Retina (tissue), 1 donor: ENCODE results near the gene GK.
"Not testable (repeated sequence)": the region's sequence is repeated elsewhere in the genome, so short reads cannot be mapped to it uniquely, and the experiment has no call there.

Experiments
- DNase-seq: peaks from one replicate; pipeline ENCODE4 v3.0.0-alpha.2; 2016

GK gene

DNA sequence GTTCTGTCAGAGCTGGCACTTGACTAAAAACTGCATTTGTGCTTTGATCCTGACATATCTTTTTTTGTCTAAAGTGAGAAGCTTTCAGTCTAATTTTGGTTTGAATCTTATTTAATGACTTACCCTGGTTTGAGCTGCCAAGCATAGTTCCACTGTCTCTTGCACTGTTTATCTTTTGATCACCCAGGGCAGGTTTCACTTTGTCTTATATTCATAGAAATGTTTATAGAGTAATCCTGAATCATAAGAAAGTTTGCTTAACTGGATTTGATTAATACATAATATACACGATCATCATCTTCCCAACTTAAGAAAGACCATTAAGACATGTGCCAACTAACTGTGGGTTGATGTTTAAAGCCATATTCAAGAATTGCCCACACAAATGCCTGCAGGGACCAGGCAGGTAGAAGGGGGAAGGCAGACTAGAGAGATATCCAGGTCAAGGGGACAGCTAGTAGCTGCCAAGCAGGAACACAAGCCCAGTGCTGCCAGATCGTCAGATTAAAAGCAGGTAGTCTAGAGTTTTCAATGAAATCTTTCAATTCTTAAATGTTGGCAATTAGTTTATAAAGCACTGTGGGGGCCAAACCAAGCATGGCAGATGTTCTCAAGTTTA, 1.9 kb downstream of the GK start:
- no peak for DNase-seq

DNA sequence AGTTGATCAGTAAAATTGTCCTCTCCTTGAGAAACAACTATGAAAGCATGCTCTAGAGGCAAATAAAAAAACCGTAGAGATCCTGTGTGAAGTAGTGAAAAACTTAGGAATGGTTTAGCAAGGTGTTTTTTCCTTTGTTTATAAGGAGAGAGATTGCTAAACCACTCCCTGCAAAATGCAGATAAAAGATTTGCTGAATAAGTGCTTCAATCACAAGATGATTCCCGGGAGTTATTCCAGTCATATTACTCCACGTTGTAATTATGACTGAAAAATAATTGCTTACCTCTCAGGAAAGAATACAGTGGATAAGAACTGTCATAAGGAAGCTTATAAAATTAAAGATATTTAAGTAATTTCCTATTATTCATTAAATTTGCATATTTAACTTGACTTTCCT, 2.8 kb downstream of the GK start:
- DNase-seq, result no peak

DNA sequence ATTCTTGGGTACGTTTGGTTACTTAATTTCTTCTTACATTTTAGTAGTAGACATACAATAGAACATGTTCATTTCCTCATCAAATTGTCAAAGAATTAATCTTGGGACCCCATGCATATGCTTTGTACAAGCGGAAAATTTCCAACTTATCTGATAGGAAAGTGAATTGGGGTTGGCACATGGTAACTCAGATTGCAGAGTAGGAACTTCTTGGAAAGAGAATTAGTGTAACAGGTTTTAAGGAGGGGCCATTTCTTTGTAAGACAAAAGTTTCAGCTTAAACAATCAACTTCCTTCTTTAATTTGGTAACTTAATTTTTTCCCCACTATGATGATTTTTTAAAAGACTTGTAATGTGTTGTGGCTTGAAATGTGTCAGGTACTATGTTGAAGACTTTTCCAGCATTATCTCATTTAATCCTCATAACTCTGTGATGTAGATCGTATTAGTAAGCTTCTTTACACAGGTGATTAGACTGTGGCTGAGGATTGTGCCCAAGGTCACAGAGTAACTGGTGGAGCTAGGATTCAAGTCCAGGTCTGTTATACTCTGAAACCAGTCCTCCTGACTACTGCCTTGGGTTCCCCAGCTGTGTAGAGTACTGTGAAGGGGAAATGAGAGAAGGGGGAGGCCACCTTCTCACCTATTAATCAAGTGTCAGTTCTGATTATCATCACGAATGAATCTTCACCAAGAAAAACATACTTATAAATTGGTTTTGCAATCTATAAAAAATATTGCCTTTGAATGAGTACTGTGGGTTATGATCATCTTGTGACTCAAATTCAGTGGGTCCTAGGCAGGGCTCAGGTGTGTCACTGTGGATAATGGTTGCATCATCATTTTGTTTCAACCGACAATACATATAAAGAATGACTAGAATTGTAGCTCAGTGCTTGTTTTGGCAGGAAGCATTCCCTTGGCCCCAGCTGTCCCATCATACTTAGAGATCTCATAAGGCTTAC, 4.3 kb downstream of the GK start:
- no peak for DNase-seq

DNA sequence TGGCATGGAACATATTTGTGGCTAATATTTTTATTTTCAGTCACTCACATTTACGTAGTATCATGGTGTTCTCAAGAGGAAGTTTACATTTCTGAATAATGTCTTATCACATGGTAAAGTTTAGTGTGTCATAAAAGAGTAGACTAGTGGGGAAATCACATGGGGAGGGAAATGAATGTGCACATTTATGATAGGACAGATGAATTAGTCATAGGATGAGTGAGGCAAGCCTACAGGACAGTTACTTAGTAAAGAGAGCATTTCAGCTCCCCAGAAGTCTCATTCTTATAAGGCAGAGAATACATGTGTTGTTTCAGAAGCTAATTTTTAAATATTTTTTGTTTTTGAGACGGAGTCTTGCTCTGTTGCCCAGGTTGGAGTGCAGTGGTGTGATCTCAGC, 6.2 kb downstream of the GK start:
- no peak for DNase-seq

DNA sequence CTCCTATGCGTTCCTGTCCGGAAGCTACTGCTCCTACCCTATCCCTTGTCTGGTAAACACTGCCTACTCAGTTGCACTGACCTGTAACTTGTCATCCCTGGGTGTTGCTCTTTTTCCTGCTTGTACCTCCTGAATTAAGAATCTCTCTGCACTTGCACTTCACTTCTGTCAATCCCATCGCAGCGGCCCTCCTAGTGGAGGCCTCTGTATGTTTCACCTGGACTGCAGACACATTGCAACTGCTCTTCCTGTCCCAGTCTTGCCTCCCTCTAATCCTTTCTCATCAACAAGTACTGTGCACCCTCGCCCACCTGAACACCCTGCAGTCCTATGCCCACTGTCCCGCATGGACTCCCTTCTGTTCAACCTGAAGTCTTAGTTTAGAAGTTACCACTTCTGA, 8.0 kb downstream of the GK start:
- DNase-seq, result no peak

DNA sequence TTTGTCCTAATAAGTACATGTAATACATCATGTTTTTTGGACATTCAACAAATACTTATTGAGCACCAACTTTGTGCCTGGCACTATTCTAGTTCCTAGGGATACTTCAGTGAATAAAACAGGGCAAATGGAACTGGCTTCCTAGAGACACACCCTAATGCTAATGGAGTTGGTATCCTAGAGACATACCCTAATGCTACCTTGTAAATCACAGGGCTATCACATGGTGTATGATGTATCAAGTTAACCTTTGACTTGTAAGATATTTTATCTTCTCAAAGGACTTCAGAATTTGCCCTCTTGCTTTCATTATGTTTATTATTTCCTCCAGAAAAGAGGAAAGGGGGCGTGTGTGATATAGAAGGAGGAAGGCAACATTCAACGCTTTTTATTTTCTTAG, 10.1 kb downstream of the GK start:
- no peak for DNase-seq

DNA sequence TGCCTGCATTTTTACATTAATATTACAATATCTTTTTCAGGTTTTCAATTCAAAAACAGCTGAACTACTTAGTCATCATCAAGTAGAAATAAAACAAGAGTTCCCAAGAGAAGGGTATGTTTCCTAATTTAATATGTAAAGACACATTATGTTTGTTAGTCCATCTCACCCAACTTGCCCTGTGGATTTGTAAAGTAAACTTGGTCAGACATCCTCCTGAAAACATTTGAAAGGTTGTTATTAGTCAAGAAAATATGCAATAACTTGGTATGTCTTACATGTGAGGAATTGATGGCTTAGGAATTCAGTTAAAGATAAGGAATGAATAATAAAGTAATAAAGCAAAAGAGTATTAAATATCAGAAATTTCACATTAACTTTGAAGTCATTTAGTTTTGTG, 12.2 kb downstream of the GK start:
- DNase-seq, result no peak

DNA sequence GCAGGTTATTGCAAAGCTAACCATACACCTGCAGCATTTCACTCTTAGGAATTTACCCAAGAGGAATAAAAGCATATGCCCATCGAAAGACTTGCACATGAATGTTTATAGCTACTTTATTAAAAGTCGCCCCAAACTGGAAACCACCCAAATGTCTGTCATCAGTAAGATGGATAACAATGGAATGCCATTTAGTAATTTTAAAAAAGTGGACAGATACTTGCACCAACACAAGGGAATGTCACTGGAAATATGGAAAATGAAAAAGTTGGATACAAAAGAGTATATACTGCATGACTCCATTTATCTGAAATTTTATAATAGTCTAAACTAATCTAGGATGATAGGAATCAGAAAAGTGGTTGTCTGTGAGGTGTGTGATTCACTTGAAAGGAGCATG, 12.9 kb downstream of the GK start:
- DNase-seq, result no peak

DNA sequence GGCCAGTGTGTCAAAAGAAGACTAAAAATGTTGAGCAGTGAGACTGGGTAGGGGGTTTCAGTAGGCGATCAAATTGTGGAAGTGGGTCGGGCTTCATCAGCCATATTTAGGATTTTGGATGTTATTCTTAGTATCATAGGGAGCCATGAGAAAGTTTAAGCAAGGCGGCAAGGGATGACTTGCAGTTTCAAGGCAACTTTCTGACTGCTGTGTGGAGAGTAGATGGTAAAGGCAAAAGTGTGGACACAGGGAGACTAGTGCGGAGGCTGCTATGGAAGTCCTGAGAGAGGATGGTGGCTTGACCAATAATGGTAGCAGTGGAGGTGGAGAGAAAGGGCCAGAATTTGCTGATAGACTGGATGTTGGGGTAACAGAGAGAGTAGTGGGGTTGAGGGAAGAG, 15.4 kb downstream of the GK start:
- DNase-seq, result no peak

DNA sequence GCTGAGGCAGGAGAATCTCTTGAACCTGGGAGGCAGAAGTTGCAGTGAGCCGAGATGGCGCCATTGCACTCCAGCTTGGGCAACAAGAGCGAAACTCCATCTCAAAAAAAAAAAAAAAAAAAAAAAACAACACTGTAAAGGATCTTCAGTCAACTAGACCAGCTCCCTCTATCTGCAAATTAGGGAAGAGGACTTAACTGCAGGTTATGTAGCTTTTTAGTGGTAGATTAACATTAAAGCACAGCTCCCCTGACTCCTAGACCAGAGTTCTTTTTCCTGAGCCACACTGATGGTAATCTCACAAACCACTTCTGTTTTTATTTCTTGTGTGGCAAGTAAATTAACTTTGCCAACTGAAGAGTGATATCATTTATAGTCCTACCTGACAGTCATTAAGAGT, 18.0 kb downstream of the GK start:
- not testable (repeated sequence) for DNase-seq

DNA sequence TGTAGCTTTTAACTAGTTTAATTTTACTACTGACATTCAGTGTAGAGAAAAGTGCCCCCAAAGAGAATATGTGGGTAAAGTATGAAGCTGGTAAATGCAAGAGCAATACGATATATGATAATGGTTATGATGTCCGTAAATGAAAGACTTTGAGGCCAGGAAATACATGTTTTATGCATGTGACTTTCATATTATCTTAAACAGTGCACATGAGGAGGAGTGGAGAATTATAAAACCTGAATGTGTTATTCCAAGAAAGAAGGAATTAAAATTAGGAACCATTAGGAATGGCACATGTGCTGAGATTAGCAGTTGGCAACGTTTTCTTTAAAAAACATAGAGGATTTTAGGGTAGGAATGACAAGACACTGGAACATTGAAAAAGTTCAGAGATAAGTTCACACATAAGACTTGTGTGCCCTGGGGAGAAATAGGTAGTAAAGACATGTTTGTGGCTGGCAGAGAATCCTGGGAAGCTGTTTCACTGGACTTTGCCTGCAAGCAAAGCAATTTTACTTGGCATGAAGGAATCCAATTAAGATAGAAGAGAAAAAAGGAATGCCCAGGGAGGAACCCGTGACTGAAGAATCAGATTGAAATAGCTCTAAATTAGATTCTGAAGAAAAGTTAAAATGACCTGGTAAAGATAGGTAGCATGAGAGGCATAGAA, 20.0 kb downstream of the GK start:
- DNase-seq, result no peak

DNA sequence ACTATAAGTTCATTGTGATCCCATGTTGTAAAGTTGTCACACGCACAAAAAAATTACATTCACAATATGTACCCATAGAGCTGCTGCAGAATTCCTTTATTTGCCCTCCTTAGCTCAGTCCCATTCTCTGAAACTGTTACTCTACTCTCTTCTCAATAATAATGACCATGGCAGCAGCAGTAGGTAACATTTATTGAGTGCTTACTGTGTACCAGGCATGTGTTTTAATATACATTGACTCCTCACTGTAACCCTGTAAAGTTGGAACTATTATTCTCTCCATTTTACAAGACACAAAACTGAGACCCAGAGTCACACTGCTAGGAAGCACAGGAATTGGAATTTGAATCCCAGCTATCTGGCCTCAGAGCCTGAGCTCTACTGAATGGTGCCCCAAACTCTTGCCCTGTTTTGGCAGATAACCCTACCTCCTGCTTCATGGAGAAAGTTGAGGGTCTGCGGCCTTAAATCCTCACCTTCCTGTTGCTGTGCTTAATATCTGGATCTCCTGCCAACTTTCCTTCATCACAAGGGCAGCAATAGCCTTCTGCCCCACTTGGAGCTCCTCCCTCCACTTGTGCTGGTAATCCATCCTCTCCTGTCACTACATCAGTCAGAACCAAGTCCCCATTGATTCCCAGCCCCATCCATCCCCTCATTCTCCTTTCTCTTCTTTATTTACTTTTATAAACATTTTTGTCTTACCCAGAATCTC, 20.8 kb downstream of the GK start:
- no peak for DNase-seq

DNA sequence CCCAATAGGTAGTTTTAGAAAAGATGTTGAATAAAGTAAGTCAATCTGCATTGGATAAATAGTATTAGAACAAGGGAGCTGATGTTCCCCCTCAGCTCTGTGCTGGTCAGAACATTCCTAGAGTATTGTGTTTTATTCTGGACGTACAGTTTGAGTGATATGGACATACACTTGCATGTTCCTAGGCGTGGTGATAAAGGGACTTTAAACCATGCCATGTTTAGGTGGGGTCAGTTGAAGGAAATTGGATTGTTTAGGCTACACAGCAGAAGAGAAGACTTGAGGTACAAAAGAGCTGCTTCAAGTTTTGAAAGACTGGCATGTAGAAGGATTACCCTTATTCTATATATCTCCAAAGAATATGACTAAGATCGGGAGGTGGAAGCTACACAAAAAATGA, 21.6 kb downstream of the GK start:
- DNase-seq, result no peak

DNA sequence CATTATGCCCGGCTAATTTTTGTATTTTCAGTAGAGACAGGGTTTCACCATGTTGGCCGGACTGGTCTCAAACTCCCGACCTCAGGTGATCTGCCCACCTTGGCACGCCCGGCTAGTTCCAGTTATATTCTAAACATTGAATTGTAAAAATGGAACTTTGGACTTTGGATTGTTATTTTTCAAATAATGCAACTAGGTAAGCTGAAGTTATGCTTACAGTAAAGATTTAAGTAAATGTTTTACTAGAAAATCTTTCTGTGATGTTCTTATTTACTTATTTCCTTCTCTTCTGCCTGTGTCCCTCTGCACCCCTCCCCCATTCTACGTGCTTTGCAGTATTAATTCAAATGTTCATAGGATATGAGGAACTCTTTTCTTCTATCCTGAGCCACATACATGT, 26.1 kb downstream of the GK start:
- no peak for DNase-seq

DNA sequence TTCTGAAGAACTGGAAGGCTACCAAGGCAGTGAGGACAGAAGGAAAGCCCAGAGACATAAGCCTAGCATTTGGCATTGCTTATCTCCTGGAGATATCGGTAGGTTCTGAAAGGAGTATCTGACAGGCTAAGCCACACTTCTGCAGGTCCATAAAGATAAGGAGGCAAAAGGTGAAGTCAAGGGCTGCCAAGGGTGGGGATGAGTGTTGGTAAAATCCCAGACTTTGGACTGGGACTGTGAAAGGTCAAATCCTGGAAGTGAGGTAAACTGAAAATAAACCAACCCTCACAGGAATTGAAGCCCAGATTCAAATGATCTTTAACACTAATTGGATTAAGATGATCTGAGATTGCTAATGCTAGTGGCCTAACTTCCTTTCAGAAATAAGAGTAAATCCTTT, 27.4 kb downstream of the GK start:
- DNase-seq, result no peak

DNA sequence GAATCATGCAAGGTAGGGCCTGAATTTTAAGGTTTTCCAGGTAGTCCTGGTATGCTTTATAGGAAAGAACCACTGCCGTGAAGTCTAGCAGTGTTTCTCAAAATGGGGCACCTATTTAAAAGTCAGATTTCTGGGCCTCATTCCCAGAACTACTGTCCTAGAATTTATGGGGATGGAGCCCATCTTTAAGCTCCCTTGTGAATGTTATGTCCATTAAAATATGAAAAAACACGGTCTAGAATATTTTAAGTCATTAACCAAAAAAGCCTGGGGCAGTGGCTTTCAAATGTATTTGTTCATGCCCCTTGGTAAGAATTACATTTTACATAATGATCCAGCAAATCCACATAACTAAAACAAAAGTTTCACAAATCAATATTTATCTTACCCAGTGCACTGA, 35.4 kb downstream of the GK start:
- no peak for DNase-seq

DNA sequence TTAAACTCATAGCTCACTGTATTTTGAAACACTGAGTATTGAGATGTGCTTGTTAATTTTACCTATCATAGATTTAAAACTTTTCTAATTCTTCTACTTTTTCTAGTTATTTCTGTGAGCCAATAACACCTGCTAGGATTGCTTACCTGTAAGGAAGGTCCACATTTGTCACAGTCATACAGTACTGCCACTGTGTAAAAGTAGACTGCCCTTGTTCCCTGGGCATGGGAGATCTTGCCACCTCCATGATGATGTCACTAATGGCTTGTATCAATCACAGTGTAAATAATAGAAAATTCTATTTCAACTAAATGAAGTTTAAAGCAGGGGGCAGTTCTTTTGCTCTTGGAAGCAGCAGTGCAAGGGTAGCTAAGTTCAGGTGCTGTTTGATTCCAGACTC, 35.9 kb downstream of the GK start:
- no peak for DNase-seq

DNA sequence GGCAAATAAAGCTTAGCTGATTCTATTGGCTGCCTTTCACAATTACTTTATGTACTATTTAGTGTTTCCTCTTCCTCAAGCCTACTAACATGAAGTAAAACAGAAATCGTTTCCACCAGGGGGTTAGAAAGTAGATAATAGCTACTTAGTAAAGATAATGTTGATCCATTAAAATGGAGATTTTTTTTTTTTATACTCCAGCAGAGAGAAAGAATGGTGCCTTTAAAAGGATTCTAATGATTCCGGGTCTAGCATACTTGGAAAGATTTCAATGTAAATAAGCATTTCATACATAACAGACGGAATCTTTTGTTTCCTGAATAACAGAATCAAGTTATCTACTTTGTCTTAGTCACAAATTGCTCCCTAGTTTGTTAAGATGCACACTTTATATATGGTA, 37.1 kb downstream of the GK start:
- no peak for DNase-seq

DNA sequence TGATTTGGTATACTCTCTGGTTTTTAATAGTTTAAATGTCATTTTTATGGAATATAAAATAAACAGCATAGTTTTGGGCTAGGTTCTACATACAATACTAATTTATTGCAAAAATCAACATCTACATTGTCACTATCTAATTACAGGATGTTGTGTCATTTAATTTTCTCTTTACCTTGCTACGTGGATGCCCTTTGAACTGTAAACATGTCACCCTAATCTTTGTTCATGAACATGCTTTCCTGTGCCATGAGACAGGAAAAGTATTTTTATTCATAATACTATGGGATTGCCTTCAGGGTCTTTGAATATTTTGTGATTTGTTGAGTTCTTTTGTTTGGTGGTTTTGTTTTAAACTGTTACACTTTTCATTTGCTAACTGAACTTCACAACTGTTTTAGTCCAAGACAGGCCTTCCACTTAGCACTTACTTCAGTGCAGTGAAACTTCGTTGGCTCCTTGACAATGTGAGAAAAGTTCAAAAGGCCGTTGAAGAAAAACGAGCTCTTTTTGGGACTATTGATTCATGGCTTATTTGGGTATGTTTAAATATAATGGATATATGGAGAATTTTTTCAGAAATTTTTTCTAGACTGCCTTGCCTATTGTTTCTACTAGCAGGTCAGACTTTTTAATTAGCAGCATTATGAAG, 40.9 kb downstream of the GK start:
- DNase-seq, result no peak

DNA sequence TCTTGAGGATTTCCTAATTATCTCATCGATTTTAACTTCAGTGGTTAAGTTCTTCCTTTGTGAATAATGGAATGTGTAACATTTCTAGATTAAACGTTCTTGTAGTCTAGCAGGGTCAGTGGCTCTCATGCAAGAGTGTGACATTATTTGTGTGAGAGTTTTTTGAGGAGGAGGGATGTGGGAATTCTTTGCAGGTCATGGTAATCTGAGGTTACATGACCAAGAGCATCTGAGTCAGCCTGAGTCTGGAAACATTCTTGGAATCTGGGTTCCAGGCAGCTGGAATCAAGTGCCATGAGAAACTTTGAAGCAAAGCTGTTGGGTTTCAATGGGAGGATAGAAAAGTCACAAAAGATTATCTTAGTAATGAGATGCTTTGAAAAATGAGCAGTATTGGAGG, 49.5 kb downstream of the GK start:
- DNase-seq, result no peak

DNA sequence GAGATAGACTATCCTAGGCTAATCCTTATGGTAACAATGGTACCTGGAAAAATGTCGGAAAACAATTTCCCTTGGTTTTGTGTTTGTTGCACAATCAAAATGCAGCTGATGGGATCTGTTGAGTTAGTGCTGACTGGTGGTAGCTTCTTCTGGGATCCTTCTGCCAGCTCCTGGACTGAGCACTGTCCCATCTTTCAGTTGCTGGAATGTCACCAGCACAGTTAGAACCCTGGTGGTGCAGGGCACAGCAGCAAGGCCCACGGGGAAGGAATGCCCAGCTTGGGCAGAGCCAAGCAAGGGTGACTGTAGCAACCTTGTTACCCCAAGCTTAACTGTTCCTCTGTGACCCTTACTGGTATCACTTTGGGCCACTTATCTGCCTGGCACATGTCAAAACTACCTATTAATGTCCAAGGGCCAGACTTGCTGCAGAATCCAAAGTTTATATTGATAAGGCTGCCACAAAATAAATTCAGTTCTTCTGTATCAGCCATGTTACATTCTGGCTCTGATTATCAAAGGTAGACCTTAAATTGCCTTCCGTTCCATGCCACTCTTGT, 53.1 kb downstream of the GK start:
- DNase-seq, result no peak

DNA sequence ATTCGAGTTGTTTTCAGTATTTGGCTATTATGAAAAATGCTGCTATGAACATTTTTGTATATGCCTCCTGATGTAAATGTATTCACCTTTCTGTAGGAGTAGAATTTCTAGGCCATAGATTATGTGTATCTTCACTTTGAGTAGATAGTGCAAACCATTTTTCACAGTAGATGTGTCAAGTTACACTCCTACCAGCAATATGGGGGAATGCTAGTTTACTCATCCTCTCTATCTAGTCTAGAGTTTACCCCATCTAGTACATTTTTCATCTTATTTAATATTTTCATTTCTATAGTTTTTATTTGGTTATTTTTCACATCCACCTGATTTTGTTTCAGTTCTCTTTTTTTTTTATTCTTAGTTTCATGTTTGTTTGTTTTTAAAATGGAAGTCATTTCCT, 59.0 kb downstream of the GK start:
- no peak for DNase-seq
